Hepatocyte (in vitro differentiated cells): ENCODE data around the gene GGTA1. TPM values are rescaled to one million over a fixed set of nuclear protein-coding genes. Genes with fewer than 3 reads are reported as not detected.
"Not testable (repeated sequence)": the region's sequence is repeated elsewhere in the genome, so short reads cannot be mapped to it uniquely, and the experiment has no call there.

Source experiments
- DNase-seq: peaks from one replicate; pipeline ENCODE4 v3.0.0-alpha.2; 2016; ENCODE audit warnings: low spot score
- H2AFZ ChIP-seq: fragments of 200-600 bp; sonication (generic); 2 replicates; pipeline ENCODE4 v1.6.0; 2016; ENCODE audit warnings: antibody characterized with exemption, mild to moderate bottlenecking
- H3K27ac ChIP-seq: fragments of 200-600 bp; sonication (generic); 2 replicates; pipeline ENCODE4 v1.5.1; 2016; ENCODE audit warnings: mild to moderate bottlenecking
- H3K27me3 ChIP-seq: fragments of 200-600 bp; sonication (generic); 2 replicates; pipeline ENCODE4 v1.6.1; 2016
- H3K36me3 ChIP-seq: fragments of 200-600 bp; sonication (generic); replicated peaks from 2 replicates; pipeline ENCODE4 v1.5.1; 2016; ENCODE audit warnings: low read depth; ENCODE audit not compliant: insufficient read depth
- H3K4me1 ChIP-seq: fragments of 200-600 bp; sonication (generic); 2 replicates; pipeline ENCODE4 v1.5.1; 2016; ENCODE audit warnings: mild to moderate bottlenecking, moderate library complexity; ENCODE audit not compliant: insufficient read depth
- H3K4me2 ChIP-seq: fragments of 200-600 bp; sonication (generic); 2 replicates; pipeline ENCODE4 v1.6.0; 2016
- H3K4me3 ChIP-seq: fragments of 200-600 bp; sonication (generic); 2 replicates; pipeline ENCODE4 v1.5.1; 2016; ENCODE audit warnings: mild to moderate bottlenecking
- H3K79me2 ChIP-seq: fragments of 200-600 bp; sonication (generic); 2 replicates; pipeline ENCODE4 v1.6.0; 2017; ENCODE audit warnings: mild to moderate bottlenecking
- H3K9me2 ChIP-seq: fragments of 200-600 bp; sonication (generic); replicated peaks from 2 replicates; pipeline ENCODE4 v1.6.0; 2017; ENCODE audit warnings: mild to moderate bottlenecking; ENCODE audit not compliant: insufficient read depth
- H3K9me3 ChIP-seq: fragments of 200-600 bp; sonication (generic); 2 replicates; pipeline ENCODE4 v1.5.1; 2016; ENCODE audit warnings: low read depth, mild to moderate bottlenecking
- H4K20me1 ChIP-seq: fragments of 200-600 bp; sonication (generic); 2 replicates; pipeline ENCODE4 v1.6.0; 2016; ENCODE audit warnings: mild to moderate bottlenecking; ENCODE audit not compliant: insufficient read depth, poor library complexity, severe bottlenecking
- EZH2 ChIP-seq: fragments of 200-600 bp; sonication (generic); IDR thresholded peaks from 2 replicates; pipeline ENCODE4 v1.6.1; 2016; ENCODE audit warnings: antibody characterized with exemption, mild to moderate bottlenecking, borderline replicate concordance
- EZH2phosphoT487 ChIP-seq: fragments of 200-600 bp; sonication (generic); IDR thresholded peaks from one replicate; pipeline ENCODE4 v1.6.1; 2018; ENCODE audit warnings: antibody characterized with exemption, mild to moderate bottlenecking, low read depth, moderate library complexity; ENCODE audit not compliant: unreplicated experiment, severe bottlenecking
- whole genome bisulfite sequencing: methylation state at CpG from one replicate; pipeline ENCODE4 v1.1.6; 2016; ENCODE audit warnings: low lambda C conversion rate; ENCODE audit errors: missing lambda C conversion rate; 5-methylcytosine and 5-hydroxymethylcytosine counted together
- polyA plus RNA-seq: library from polyadenylated mRNA; unstranded; fragments of >200 nt; fragmentation: Nextera tagmentation; extraction: Ambion mirVana; gene quantifications from 2 replicates; pipeline ENCODE4 v1.2.1, GENCODE V29; 2016
- total RNA-seq: library from RNA; depleted of rRNA; stranded (reverse); fragments of >200 nt; gene quantifications from 2 replicates; pipeline ENCODE4 v1.2.3, GENCODE V29; 2014
- TF ChIP-seq, protein P1 (sequence below): fragments of 200-600 bp; sonication (generic); IDR thresholded peaks from 2 replicates; pipeline ENCODE4 v1.5.1; 2016; ENCODE audit warnings: antibody characterized with exemption, mild to moderate bottlenecking; ENCODE audit not compliant: poor library complexity

GGTA1 gene
- total and polyA plus RNA-seq, 2 experiments from 2014 or later, result 0.07 to 0.77 TPM

DNA sequence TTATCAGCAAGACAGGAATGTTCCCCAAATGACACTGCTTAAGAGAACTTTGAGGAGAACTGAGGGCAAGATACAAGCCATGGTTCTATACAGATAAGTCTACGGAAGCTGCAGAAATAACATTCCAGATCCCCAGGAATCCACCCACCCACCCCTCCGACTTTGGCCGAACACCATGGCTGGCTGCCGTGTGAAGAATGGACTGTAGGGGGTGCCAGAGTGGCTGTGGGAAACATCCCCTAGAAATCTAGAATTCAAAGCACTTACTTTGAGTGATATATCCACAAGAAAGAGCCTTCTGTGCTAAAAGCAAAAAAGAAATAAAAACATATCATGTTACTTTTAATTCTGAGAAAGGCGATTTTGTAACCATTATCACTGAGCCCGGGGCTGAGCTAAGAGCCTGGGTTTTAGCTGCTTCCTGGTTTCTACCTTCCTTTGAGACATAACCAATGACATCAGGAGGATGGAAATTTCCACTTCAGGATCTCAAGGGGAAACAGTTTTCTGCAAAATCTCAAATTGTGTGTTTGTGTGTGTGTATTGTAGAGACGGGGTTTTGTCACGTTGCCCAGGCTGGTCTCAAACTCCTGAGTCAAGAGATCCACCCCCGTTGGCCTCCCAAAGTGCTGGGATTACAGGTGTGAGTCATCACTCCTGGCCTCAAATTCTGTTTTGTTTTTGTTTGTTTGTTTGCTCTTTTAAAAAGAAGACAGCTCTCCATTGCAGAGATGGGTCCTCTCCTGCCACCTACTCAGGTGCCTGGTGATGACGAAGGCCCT is 36.4 kb downstream of the GGTA1 start:
- Histone ChIP-seq H3K9me3 (no peaks in the 10 kb centered on the region), H3K4me1 (no peaks in the 10 kb centered on the region), H3K27me3 (no peaks in the 10 kb centered on the region), H3K4me3 (no peak overlapping the region), H3K36me3 (no peaks in the 10 kb centered on the region), H4K20me1 (peaks cover 2% of the 10 kb centered on the region), H3K27ac (no peak overlapping the region), H3K79me2 (no peaks in the 10 kb centered on the region), H3K4me2 (peak overlapping the region; percentile 35), H3K9me2 (no peaks in the 10 kb centered on the region), H2AFZ (no peak overlapping the region)
- 27% methylated on average over 10 of the region's 10 CpGs for whole genome bisulfite sequencing
- TF ChIP-seq, protein P1, sequence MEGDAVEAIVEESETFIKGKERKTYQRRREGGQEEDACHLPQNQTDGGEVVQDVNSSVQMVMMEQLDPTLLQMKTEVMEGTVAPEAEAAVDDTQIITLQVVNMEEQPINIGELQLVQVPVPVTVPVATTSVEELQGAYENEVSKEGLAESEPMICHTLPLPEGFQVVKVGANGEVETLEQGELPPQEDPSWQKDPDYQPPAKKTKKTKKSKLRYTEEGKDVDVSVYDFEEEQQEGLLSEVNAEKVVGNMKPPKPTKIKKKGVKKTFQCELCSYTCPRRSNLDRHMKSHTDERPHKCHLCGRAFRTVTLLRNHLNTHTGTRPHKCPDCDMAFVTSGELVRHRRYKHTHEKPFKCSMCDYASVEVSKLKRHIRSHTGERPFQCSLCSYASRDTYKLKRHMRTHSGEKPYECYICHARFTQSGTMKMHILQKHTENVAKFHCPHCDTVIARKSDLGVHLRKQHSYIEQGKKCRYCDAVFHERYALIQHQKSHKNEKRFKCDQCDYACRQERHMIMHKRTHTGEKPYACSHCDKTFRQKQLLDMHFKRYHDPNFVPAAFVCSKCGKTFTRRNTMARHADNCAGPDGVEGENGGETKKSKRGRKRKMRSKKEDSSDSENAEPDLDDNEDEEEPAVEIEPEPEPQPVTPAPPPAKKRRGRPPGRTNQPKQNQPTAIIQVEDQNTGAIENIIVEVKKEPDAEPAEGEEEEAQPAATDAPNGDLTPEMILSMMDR, result peak; percentile 61
- no peak for TF ChIP-seq EZH2phosphoT487
- peak; percentile 39 for DNase-seq

DNA sequence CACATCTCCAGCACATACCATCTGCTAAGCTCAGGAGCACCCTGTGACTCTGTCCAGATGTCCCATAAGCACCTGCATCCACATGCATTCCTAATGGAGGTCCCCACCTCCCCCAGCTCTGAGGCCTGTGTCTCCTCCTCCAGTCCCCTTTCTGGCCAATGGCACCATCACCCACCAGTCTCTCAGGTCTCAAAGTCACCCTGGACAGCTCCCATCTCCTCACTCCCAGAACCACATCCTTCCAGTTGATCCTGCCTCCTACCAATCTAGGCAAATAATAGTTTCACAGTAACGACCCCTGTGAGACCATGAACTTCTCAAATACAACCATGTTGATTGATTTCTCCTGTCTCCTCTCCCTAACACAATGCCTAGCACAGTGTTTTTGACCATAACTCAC is 40.1 kb downstream of the GGTA1 start:
- H2AFZ ChIP-seq, result no peak overlapping the region
- no peaks in the 10 kb centered on the region for H3K79me2 ChIP-seq
- WGBS, result 26% methylated on average over 1 of the region's 1 CpG
- no peak for DNase-seq
- H3K9me3 ChIP-seq, result no peaks in the 10 kb centered on the region
- H3K27me3 ChIP-seq, result peaks cover 4% of the 10 kb centered on the region
- no peak overlapping the region for H3K27ac ChIP-seq
- no peaks in the 10 kb centered on the region for H4K20me1 ChIP-seq
- no peak overlapping the region for H3K4me2 ChIP-seq
- no peak overlapping the region for H3K4me3 ChIP-seq
- H3K4me1 ChIP-seq, result no peaks in the 10 kb centered on the region
- H3K36me3 ChIP-seq, result no peaks in the 10 kb centered on the region
- no peaks in the 10 kb centered on the region for H3K9me2 ChIP-seq
- TF ChIP-seq EZH2phosphoT487 (no peak), EZH2 (no peak)
- TF ChIP-seq, protein P1, result no peak

DNA sequence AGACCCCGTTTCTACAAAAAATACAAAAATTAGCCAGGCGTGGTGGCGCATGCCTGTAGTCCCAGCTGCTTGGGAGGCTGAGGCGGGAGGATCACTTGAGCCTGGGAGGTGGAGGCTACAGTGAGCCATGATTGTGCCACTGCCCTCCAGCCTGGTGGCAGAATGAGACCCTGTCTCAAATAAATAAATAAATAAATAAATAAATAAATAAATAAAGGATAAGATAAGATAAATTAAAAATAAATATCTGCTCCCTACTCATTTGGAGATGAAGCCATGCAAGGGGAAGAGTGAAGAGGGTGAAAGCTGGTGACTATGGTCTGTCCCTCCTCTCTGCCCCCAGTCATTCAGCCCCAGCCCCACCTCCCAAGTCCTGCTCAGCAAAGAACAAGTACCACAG is 41.2 kb downstream of the GGTA1 start:
- H3K27me3 ChIP-seq, result not testable (repeated sequence)
- WGBS, result 95% methylated on average over 4 of the region's 4 CpGs

DNA sequence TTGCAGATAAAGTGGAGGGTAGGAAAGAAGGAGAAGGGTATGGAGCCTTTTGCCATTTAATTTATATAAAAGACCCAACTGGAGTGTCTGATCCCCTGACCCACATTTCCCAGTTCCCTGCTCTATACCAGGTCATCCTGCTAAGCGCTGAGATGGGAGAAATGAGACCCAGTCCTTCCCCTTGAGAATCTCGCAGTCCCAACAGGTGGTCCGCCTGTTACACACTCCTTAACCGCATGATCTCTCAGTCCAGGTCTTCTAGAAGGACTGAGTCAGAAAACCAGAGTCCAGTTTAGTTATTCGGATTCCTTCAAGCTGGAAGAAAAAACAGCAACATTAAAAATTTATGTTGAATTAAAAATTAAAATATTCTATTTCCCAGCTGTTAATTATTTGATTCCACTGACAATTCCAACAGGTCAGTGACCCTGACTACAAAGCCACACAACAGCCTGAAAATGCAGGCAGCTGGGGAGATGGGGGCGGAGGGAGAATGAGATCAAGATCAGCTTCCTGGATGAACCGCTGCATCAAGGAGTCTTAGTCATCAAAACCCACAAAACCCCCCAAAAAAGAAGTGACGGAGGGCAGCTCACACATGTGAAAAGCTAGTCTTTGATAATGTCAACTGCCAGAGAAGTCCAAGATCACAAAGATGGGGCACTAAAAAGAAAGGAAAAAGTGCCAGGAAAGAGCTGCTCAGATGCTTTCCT is 44.0 kb downstream of the GGTA1 start:
- no peak overlapping the region for H3K4me3 ChIP-seq
- H3K9me2 ChIP-seq, result no peaks in the 10 kb centered on the region
- H3K4me1 ChIP-seq, result peaks cover 5% of the 10 kb centered on the region
- no peaks in the 10 kb centered on the region for H3K36me3 ChIP-seq
- H4K20me1 ChIP-seq, result no peaks in the 10 kb centered on the region
- TF ChIP-seq EZH2, result no peak
- no peak for TF ChIP-seq EZH2phosphoT487
- TF ChIP-seq, protein P1, result no peak
- no peak overlapping the region for H2AFZ ChIP-seq
- 85% methylated on average over 8 of the region's 8 CpGs for WGBS
- no peaks in the 10 kb centered on the region for H3K9me3 ChIP-seq
- H3K27ac ChIP-seq, result no peak overlapping the region
- H3K79me2 ChIP-seq, result no peaks in the 10 kb centered on the region
- DNase-seq, result no peak
- peaks cover 4% of the 10 kb centered on the region for H3K27me3 ChIP-seq
- no peak overlapping the region for H3K4me2 ChIP-seq

More for the DNA sequence above, 41.2 kb downstream of the GGTA1 start:
- not testable (repeated sequence) for H4K20me1 ChIP-seq, H3K4me3 ChIP-seq, H3K9me3 ChIP-seq, H2AFZ ChIP-seq, H3K79me2 ChIP-seq, H3K4me2 ChIP-seq, H3K27ac ChIP-seq, H3K4me1 ChIP-seq, H3K9me2 ChIP-seq, H3K36me3 ChIP-seq, DNase-seq
